Measurements from ENCODE around the gene NPY5R. TPM values are rescaled to one million over a fixed set of nuclear protein-coding genes. Genes with fewer than 3 reads are reported as not detected.
A peak's percentile ranks its signal among the peaks of the same experiment; 100 is the strongest.

Gene NPY5R
- total and polyA plus RNA-seq, 2 donors (not counting 1 experiment from before 2014, with no cell fraction given): not detected

- H4K20me1 ChIP-seq (ENCODE audit: control insufficient read depth, extremely low read depth, insufficient read depth, low read length): no peaks in the 10 kb centered on the region
- no peak overlapping the region for H2AFZ ChIP-seq (ENCODE audit: low read length)
- H3K4me3 ChIP-seq (replicated peaks in 1 of 4; ENCODE audit: control extremely low read depth in 1 of 4, insufficient read depth in 1 of 4, low read depth in 3 of 4, low read length in 4 of 4): no peak overlapping the region
- H3K9me3 ChIP-seq (ENCODE audit: control insufficient read depth, insufficient read depth, low read depth, low read length): no peaks in the 10 kb centered on the region
- H3K27me3 ChIP-seq (ENCODE audit: control insufficient read depth, insufficient read depth, low read length): no peaks in the 10 kb centered on the region
- H3K27ac ChIP-seq (ENCODE audit: insufficient read depth, low read length): no peak overlapping the region
- no peaks in the 10 kb centered on the region for H3K36me3 ChIP-seq (ENCODE audit: control insufficient read depth, insufficient read depth, low read length)
- no peaks in the 10 kb centered on the region for H3K4me1 ChIP-seq (ENCODE audit: control insufficient read depth, extremely low read depth, insufficient read depth, low read length)
- no peak overlapping the region for H3K9ac ChIP-seq (ENCODE audit: insufficient read depth, low read length)
- no peaks in the 10 kb centered on the region for H3K79me2 ChIP-seq (ENCODE audit: control insufficient read depth, insufficient read depth, low read length)
- no peak overlapping the region for H3K4me2 ChIP-seq (ENCODE audit: extremely low read depth, insufficient read depth, low read length)
- TF ChIP-seq, protein P1, sequence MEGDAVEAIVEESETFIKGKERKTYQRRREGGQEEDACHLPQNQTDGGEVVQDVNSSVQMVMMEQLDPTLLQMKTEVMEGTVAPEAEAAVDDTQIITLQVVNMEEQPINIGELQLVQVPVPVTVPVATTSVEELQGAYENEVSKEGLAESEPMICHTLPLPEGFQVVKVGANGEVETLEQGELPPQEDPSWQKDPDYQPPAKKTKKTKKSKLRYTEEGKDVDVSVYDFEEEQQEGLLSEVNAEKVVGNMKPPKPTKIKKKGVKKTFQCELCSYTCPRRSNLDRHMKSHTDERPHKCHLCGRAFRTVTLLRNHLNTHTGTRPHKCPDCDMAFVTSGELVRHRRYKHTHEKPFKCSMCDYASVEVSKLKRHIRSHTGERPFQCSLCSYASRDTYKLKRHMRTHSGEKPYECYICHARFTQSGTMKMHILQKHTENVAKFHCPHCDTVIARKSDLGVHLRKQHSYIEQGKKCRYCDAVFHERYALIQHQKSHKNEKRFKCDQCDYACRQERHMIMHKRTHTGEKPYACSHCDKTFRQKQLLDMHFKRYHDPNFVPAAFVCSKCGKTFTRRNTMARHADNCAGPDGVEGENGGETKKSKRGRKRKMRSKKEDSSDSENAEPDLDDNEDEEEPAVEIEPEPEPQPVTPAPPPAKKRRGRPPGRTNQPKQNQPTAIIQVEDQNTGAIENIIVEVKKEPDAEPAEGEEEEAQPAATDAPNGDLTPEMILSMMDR (conservative IDR thresholded peaks at IDR 0.05 in 1 of 2, IDR thresholded peaks at IDR 0.05 in 1 of 2; ENCODE audit: low read depth in 1 of 2, low read length in 2 of 2): no peak
- TF ChIP-seq EZH2 (IDR thresholded peaks at IDR 0.05; ENCODE audit: low read length, missing control alignments): no peak
- peak in 1 of 2 donors; percentile 24 for DNase-seq (ENCODE audit: low read depth in 2 of 2)
These were observed 7.0 kb downstream of the NPY5R start for GRCh38 chr4:163350672-163351071.

DNA sequence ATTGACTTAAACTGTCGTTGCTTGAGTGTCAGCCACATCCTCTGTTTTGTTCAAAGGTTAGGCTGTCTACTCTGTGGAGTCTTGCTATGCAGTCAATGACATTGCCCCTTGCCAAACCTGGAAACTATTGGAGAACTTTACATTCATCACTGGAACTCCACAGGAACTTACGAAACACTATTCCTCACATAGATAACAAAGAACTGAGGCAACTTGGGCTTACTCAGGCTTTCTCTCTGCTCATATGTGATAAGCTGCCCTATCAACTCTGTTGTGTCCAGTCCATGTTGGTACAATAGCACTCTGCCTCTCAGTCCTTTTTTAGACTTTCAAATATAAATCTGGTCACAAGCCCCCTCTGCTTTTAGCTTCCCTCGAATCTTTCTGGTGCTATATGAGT, 9.4 kb downstream of the NPY5R start:
- no peak overlapping the region for H3K9ac ChIP-seq (ENCODE audit: insufficient read depth, low read length)
- no peak overlapping the region for H2AFZ ChIP-seq (ENCODE audit: low read length)
- no peaks in the 10 kb centered on the region for H4K20me1 ChIP-seq (ENCODE audit: control insufficient read depth, extremely low read depth, insufficient read depth, low read length)
- DNase-seq (ENCODE audit: low read depth in 2 of 2): no peak
- H3K9me3 ChIP-seq (ENCODE audit: control insufficient read depth, insufficient read depth, low read depth, low read length): no peaks in the 10 kb centered on the region
- H3K4me3 ChIP-seq (replicated peaks in 1 of 4; ENCODE audit: control extremely low read depth in 1 of 4, insufficient read depth in 1 of 4, low read depth in 3 of 4, low read length in 4 of 4): no peak overlapping the region
- TF ChIP-seq, protein P1 (conservative IDR thresholded peaks at IDR 0.05 in 1 of 2, IDR thresholded peaks at IDR 0.05 in 1 of 2; ENCODE audit: low read depth in 1 of 2, low read length in 2 of 2): no peak
- TF ChIP-seq EZH2 (IDR thresholded peaks at IDR 0.05; ENCODE audit: low read length, missing control alignments): no peak
- H3K27me3 ChIP-seq (ENCODE audit: control insufficient read depth, insufficient read depth, low read length): no peaks in the 10 kb centered on the region
- no peaks in the 10 kb centered on the region for H3K36me3 ChIP-seq (ENCODE audit: control insufficient read depth, insufficient read depth, low read length)
- H3K4me2 ChIP-seq (ENCODE audit: extremely low read depth, insufficient read depth, low read length): no peak overlapping the region
- H3K27ac ChIP-seq (ENCODE audit: insufficient read depth, low read length): no peak overlapping the region
- no peaks in the 10 kb centered on the region for H3K4me1 ChIP-seq (ENCODE audit: control insufficient read depth, extremely low read depth, insufficient read depth, low read length)
- H3K79me2 ChIP-seq (ENCODE audit: control insufficient read depth, insufficient read depth, low read length): no peaks in the 10 kb centered on the region

GRCh38 chr4:163356104-163356503, 12.4 kb downstream of the NPY5R start:
- Histone ChIP-seq H3K27ac (ENCODE audit: insufficient read depth, low read length) (no peak overlapping the region), H3K9me3 (ENCODE audit: control insufficient read depth, insufficient read depth, low read depth, low read length) (no peaks in the 10 kb centered on the region), H3K79me2 (ENCODE audit: control insufficient read depth, insufficient read depth, low read length) (no peaks in the 10 kb centered on the region), H3K4me1 (ENCODE audit: control insufficient read depth, extremely low read depth, insufficient read depth, low read length) (no peaks in the 10 kb centered on the region), H4K20me1 (ENCODE audit: control insufficient read depth, extremely low read depth, insufficient read depth, low read length) (no peaks in the 10 kb centered on the region), H2AFZ (ENCODE audit: low read length) (no peak overlapping the region), H3K4me2 (ENCODE audit: extremely low read depth, insufficient read depth, low read length) (no peak overlapping the region), H3K4me3 (replicated peaks in 1 of 4; ENCODE audit: control extremely low read depth in 1 of 4, insufficient read depth in 1 of 4, low read depth in 3 of 4, low read length in 4 of 4) (no peak overlapping the region), H3K36me3 (ENCODE audit: control insufficient read depth, insufficient read depth, low read length) (no peaks in the 10 kb centered on the region), H3K27me3 (ENCODE audit: control insufficient read depth, insufficient read depth, low read length) (no peaks in the 10 kb centered on the region), H3K9ac (ENCODE audit: insufficient read depth, low read length) (no peak overlapping the region)
- TF ChIP-seq EZH2 (IDR thresholded peaks at IDR 0.05; ENCODE audit: low read length, missing control alignments): no peak
- TF ChIP-seq, protein P1 (conservative IDR thresholded peaks at IDR 0.05 in 1 of 2, IDR thresholded peaks at IDR 0.05 in 1 of 2; ENCODE audit: low read depth in 1 of 2, low read length in 2 of 2): no peak
- DNase-seq (ENCODE audit: low read depth in 2 of 2): no peak

All from fibroblast of lung (primary cell).